Measurements from ENCODE around the gene GALNT11.

GRCh38 chr7:152130658-152131590, 105.5 kb downstream of the GALNT11 start:
- TF ChIP-seq POLR2A (IDR thresholded peaks at IDR 0.05; ENCODE audit: low read depth, low read length) (no peak; the same call in 1 of the 2 replicates), POLR2AphosphoS5 (IDR thresholded peaks at IDR 0.05; ENCODE audit: low read depth, low read length) (no peak)

All from GM12891 (cell line).